Neural progenitor cell (in vitro differentiated cells): Measurements from ENCODE around the gene LRRC25.

Source experiments
- CTCF ChIP-seq: fragments of 200-600 bp; sonication (generic); IDR thresholded peaks from 2 replicates; pipeline ENCODE4 v1.5.1; 2017; ENCODE audit warnings: antibody characterized with exemption, mild to moderate bottlenecking
- EZH2 ChIP-seq: fragments of 200-600 bp; sonication (generic); IDR thresholded peaks from 2 replicates; pipeline ENCODE4 v1.6.1; 2017; ENCODE audit warnings: antibody characterized with exemption, mild to moderate bottlenecking, moderate library complexity
- EZH2phosphoT487 ChIP-seq: fragments of 200-600 bp; sonication (generic); IDR thresholded peaks from 2 replicates; pipeline ENCODE4 v1.6.1; 2017; ENCODE audit warnings: antibody characterized with exemption

- no peak for TF ChIP-seq CTCF
- TF ChIP-seq EZH2phosphoT487 = no peak
- no peak for TF ChIP-seq EZH2
These were observed 49.5 kb upstream of the LRRC25 start for GRCh38 chr19:18446811-18447359.
